HG03469 (cell line): ENCODE data around the gene RGS5.

Experiments used
- ATAC-seq: cut with Tn5 transposase; IDR thresholded peaks from one replicate; pipeline ENCODE4 v1.9.1; 2021; ENCODE audit warnings: mild to moderate bottlenecking, moderate library complexity, moderate number of reproducible peaks; ENCODE audit not compliant: unreplicated experiment

RGS5 gene

GRCh38 chr1:163093169-163093568 is 109.5 kb downstream of the RGS5 start:
- ATAC-seq, result no peak
